ENCODE data around the gene AOC1.

The AOC1 gene

GRCh38 chr7:150835019-150835418 lies 17.3 kb upstream of the AOC1 start:
- no peak for TF ChIP-seq CTCF (IDR thresholded peaks at IDR 0.05; ENCODE audit: insufficient read depth, low read length, missing control alignments)
- no peak overlapping the region for H3K4me3 ChIP-seq (ENCODE audit: low read depth, low read length)
- ChIA-PET POLR2A (no interaction called here), CTCF (no interaction called here)
- DNase-seq (ENCODE audit: low read depth, low spot score): no peak

GRCh38 chr7:150835702-150836280 lies 16.5 kb upstream of the AOC1 start:
- ChIA-PET CTCF (no interaction called here), POLR2A (no interaction called here)
- no peak for TF ChIP-seq CTCF (IDR thresholded peaks at IDR 0.05; ENCODE audit: insufficient read depth, low read length, missing control alignments)
- DNase-seq (ENCODE audit: low read depth, low spot score): no peak
- no peak overlapping the region for H3K4me3 ChIP-seq (ENCODE audit: low read depth, low read length)

GRCh38 chr7:150838965-150839650 lies 13.2 kb upstream of the AOC1 start:
- no peak overlapping the region for H3K4me3 ChIP-seq (ENCODE audit: low read depth, low read length)
- TF ChIP-seq CTCF (IDR thresholded peaks at IDR 0.05; ENCODE audit: insufficient read depth, low read length, missing control alignments): no peak
- ChIA-PET POLR2A (no interaction called here), CTCF (no interaction called here)
- DNase-seq (ENCODE audit: low read depth, low spot score): no peak

- ChIA-PET POLR2A (no interaction called here), CTCF (no interaction called here)
- DNase-seq (ENCODE audit: low read depth, low spot score): no peak
- TF ChIP-seq CTCF (IDR thresholded peaks at IDR 0.05; ENCODE audit: insufficient read depth, low read length, missing control alignments): no peak
- no peak overlapping the region for H3K4me3 ChIP-seq (ENCODE audit: low read depth, low read length)
Measured at GRCh38 chr7:150842018-150842417, 10.3 kb upstream of the AOC1 start.

GRCh38 chr7:150842716-150843115 lies 9.6 kb upstream of the AOC1 start:
- DNase-seq (ENCODE audit: low read depth, low spot score): no peak
- no peak overlapping the region for H3K4me3 ChIP-seq (ENCODE audit: low read depth, low read length)
- CTCF ChIA-PET: no interaction called here
- POLR2A ChIA-PET: no interaction called here
- TF ChIP-seq CTCF (IDR thresholded peaks at IDR 0.05; ENCODE audit: insufficient read depth, low read length, missing control alignments): no peak

GRCh38 chr7:150845421-150845861 lies 6.9 kb upstream of the AOC1 start:
- no peak for TF ChIP-seq CTCF (IDR thresholded peaks at IDR 0.05; ENCODE audit: insufficient read depth, low read length, missing control alignments)
- no peak for DNase-seq (ENCODE audit: low read depth, low spot score)
- H3K4me3 ChIP-seq (ENCODE audit: low read depth, low read length): no peak overlapping the region
- ChIA-PET CTCF (no interaction called here), POLR2A (no interaction called here)

Measured in AG04449 (cell line).